ENCODE measurements around the gene FRAS1. TPM values are rescaled to one million over a fixed set of nuclear protein-coding genes. Genes with fewer than 3 reads are reported as not detected.
"Not testable (repeated sequence)": the region's sequence is repeated elsewhere in the genome, so short reads cannot be mapped to it uniquely, and the experiment has no call there.

FRAS1 gene
- total RNA-seq, 4 donors from 2014 or later = 3.4 to 11.7 (median 4.2) TPM

GRCh38 chr4:78083035-78083434 lies 25.9 kb downstream of the FRAS1 start:
- Histone ChIP-seq H3K27ac (no peak overlapping the region), H3K9me3 (no peaks in the 10 kb centered on the region), H3K4me3 (no peak overlapping the region), H3K4me1 (no peaks in the 10 kb centered on the region), H3K36me3 (no peaks in the 10 kb centered on the region), H3K27me3 (no peaks in the 10 kb centered on the region)
- TF ChIP-seq POLR2A (IDR thresholded peaks at IDR 0.05) (no peak), CTCF (IDR thresholded peaks at IDR 0.05) (no peak), POLR2AphosphoS5 (IDR thresholded peaks at IDR 0.05) (no peak), EP300 (IDR thresholded peaks at IDR 0.05) (no peak)
- no peak for ATAC-seq

- TF ChIP-seq CTCF (IDR thresholded peaks at IDR 0.05) (no peak), POLR2A (IDR thresholded peaks at IDR 0.05) (no peak), EP300 (IDR thresholded peaks at IDR 0.05) (no peak), POLR2AphosphoS5 (IDR thresholded peaks at IDR 0.05) (no peak)
- WGBS, 2 donors (ENCODE audit: low coverage in 1 of 2) = 97 to 100% methylated on average over 2 to 3 of the region's 3 CpGs
- H3K36me3 ChIP-seq = no peaks in the 10 kb centered on the region
- no peaks in the 10 kb centered on the region for H3K9me3 ChIP-seq
- no peak for ATAC-seq
- no peaks in the 10 kb centered on the region for H3K27me3 ChIP-seq
- H3K27ac ChIP-seq = no peak overlapping the region
- H3K4me3 ChIP-seq = no peak overlapping the region
- no peaks in the 10 kb centered on the region for H3K4me1 ChIP-seq
Observed at GRCh38 chr4:78091534-78091933, 34.4 kb downstream of the FRAS1 start.

- not testable (repeated sequence) for H3K36me3 ChIP-seq, H3K27me3 ChIP-seq, H3K9me3 ChIP-seq, H3K4me3 ChIP-seq, H3K4me1 ChIP-seq, ATAC-seq, H3K27ac ChIP-seq
- WGBS, 2 donors (ENCODE audit: low coverage in 1 of 2) = 82 to 89% methylated on average over 3 of the region's 5 CpGs
Observed at GRCh38 chr4:78092350-78092749, 35.2 kb downstream of the FRAS1 start.

- no peaks in the 10 kb centered on the region for H3K4me1 ChIP-seq
- no peak overlapping the region for H3K27ac ChIP-seq
- H3K9me3 ChIP-seq = no peaks in the 10 kb centered on the region
- no peak for ATAC-seq
- H3K27me3 ChIP-seq = no peaks in the 10 kb centered on the region
- TF ChIP-seq CTCF (IDR thresholded peaks at IDR 0.05) = no peak
- no peak for TF ChIP-seq POLR2A (IDR thresholded peaks at IDR 0.05)
- TF ChIP-seq POLR2AphosphoS5 (IDR thresholded peaks at IDR 0.05) = no peak
- no peak for TF ChIP-seq EP300 (IDR thresholded peaks at IDR 0.05)
- H3K4me3 ChIP-seq = no peak overlapping the region
- H3K36me3 ChIP-seq = no peaks in the 10 kb centered on the region
Observed at GRCh38 chr4:78092850-78093249, 35.7 kb downstream of the FRAS1 start.

- Histone ChIP-seq H3K27me3 (no peaks in the 10 kb centered on the region), H3K36me3 (no peaks in the 10 kb centered on the region), H3K4me1 (peaks cover 0 to 16% (median 0%) of the 10 kb centered on the region in 3 donors), H3K4me3 (no peak overlapping the region), H3K27ac (no peak overlapping the region), H3K9me3 (no peaks in the 10 kb centered on the region)
- 43 to 47% methylated on average over 1 to 2 of the region's 2 CpGs for WGBS, 2 donors (ENCODE audit: low coverage in 1 of 2)
- ATAC-seq = no peak
- no peak for TF ChIP-seq CTCF (IDR thresholded peaks at IDR 0.05)
- no peak for TF ChIP-seq EP300 (IDR thresholded peaks at IDR 0.05)
- TF ChIP-seq POLR2AphosphoS5 (IDR thresholded peaks at IDR 0.05) = no peak
- TF ChIP-seq POLR2A (IDR thresholded peaks at IDR 0.05) = no peak
Observed at GRCh38 chr4:78095081-78095480, 38.0 kb downstream of the FRAS1 start.

- H3K36me3 ChIP-seq = no peaks in the 10 kb centered on the region
- H3K27ac ChIP-seq = no peak overlapping the region
- no peaks in the 10 kb centered on the region for H3K27me3 ChIP-seq
- 62 to 67% methylated on average over 3 of the region's 3 CpGs for WGBS, 2 donors (ENCODE audit: low coverage in 1 of 2)
- TF ChIP-seq POLR2AphosphoS5 (IDR thresholded peaks at IDR 0.05) (no peak), EP300 (IDR thresholded peaks at IDR 0.05) (no peak), POLR2A (IDR thresholded peaks at IDR 0.05) (no peak), CTCF (IDR thresholded peaks at IDR 0.05) (no peak)
- no peaks in the 10 kb centered on the region for H3K9me3 ChIP-seq
- no peak for ATAC-seq
- no peak overlapping the region for H3K4me3 ChIP-seq
- H3K4me1 ChIP-seq = peaks cover 0 to 17% (median 0%) of the 10 kb centered on the region in 3 donors
Observed at GRCh38 chr4:78099058-78099457, 41.9 kb downstream of the FRAS1 start.
